IMR-90 (cell line): ENCODE measurements around the gene IGF2. TPM values are rescaled to one million over a fixed set of nuclear protein-coding genes. Genes with fewer than 3 reads are reported as not detected.

ENCODE experiments used
- ATAC-seq: fragments of 200-7000 bp; cut with Tn5 transposase; 2 replicates; pipeline ENCODE4 v1.9.1; 2020; ENCODE audit warnings: low read depth, mild to moderate bottlenecking, moderate library complexity
- BruUV-seq: library from RNA; stranded (reverse); fragments of 400-500 nt; replicated peaks from 2 replicates; lab custom pipeline; 2021; lab: Mats Ljungman, UMichigan
- CTCF ChIA-PET: fragments of 300-600 bp; formaldehyde crosslinking; extraction: SDS; loops from one replicate; lab custom pipeline; 2021; ENCODE audit warnings: antibody characterized with exemption; lab: Yijun Ruan, JAX
- POLR2A ChIA-PET: fragments of 300-600 bp; sonication (Branson Sonifier 250); formaldehyde crosslinking; loops from one replicate; lab custom pipeline; 2022; ENCODE audit warnings: antibody characterized with exemption; ENCODE audit not compliant: unreplicated experiment; lab: Charles Lee
- DNase-seq: peaks from one replicate; pipeline ENCODE4 v3.0.0; 2013
- H2AFZ ChIP-seq: replicated peaks from 2 replicates; pipeline ENCODE3; 2013; ENCODE audit warnings: low read length, mild to moderate bottlenecking; ENCODE audit not compliant: poor library complexity
- H2AK5ac ChIP-seq: 2 replicates; pipeline ENCODE4 v1.6.1; 2013; ENCODE audit warnings: low read depth, low read length, inconsistent platforms
- H2AK9ac ChIP-seq: replicated peaks from 2 replicates; pipeline ENCODE3; 2013; ENCODE audit warnings: mild to moderate bottlenecking, low read depth, low read length, moderate library complexity; ENCODE audit not compliant: poor library complexity
- H2BK120ac ChIP-seq: 2 replicates; pipeline ENCODE4 v1.6.1; 2013; ENCODE audit warnings: low read depth, low read length, inconsistent platforms
- H2BK15ac ChIP-seq: 3 replicates; pipeline ENCODE4 v1.6.1; 2013; ENCODE audit warnings: low read depth, low read length, inconsistent platforms
- H2BK20ac ChIP-seq: 2 replicates; pipeline ENCODE4 v1.6.1; 2013; ENCODE audit warnings: low read depth, mild to moderate bottlenecking, inconsistent platforms, low read length, moderate library complexity
- H2BK5ac ChIP-seq: 2 replicates; pipeline ENCODE4 v1.6.1; 2013; ENCODE audit warnings: mild to moderate bottlenecking, low read depth, low read length, inconsistent platforms; ENCODE audit not compliant: poor library complexity, severe bottlenecking
- H3K14ac ChIP-seq: replicated peaks from 2 replicates; pipeline ENCODE4 v1.6.1; 2013; ENCODE audit warnings: low read depth, low read length, inconsistent platforms
- H3K18ac ChIP-seq: 2 replicates; pipeline ENCODE4 v1.6.1; 2013; ENCODE audit warnings: low read depth, low read length, control low read depth
- H3K23ac ChIP-seq: 2 replicates; pipeline ENCODE4 v1.6.1; 2013; ENCODE audit warnings: low read depth, low read length, inconsistent platforms
- H3K27ac ChIP-seq: 2 replicates; pipeline ENCODE4 v1.5.1; 2013; ENCODE audit warnings: mild to moderate bottlenecking, control low read depth, low read length; ENCODE audit not compliant: insufficient read depth
- H3K27me3 ChIP-seq: 2 replicates; pipeline ENCODE4 v1.6.1; 2013; ENCODE audit warnings: low read length; ENCODE audit not compliant: control insufficient read depth, insufficient read depth
- H3K36me3 ChIP-seq: 2 replicates; pipeline ENCODE4 v1.6.1; 2013; ENCODE audit warnings: low read length, mixed read lengths; ENCODE audit not compliant: control insufficient read depth, insufficient read depth
- H3K4ac ChIP-seq: 2 replicates; pipeline ENCODE4 v1.6.1; 2013; ENCODE audit warnings: low read depth, low read length, inconsistent platforms
- H3K4me1 ChIP-seq: 2 replicates; pipeline ENCODE4 v1.6.1; 2013; ENCODE audit warnings: low read length, mixed read lengths; ENCODE audit not compliant: control insufficient read depth, insufficient read depth
- H3K4me2 ChIP-seq: 2 replicates; pipeline ENCODE4 v1.6.1; 2013; ENCODE audit warnings: low read depth, mild to moderate bottlenecking, control low read depth, low read length, moderate library complexity
- H3K4me3 ChIP-seq: 2 replicates; pipeline ENCODE4 v1.5.1; 2013; ENCODE audit warnings: low read depth, mild to moderate bottlenecking, control low read depth, low read length, moderate library complexity; ENCODE audit not compliant: insufficient read depth
- H3K56ac ChIP-seq: 2 replicates; pipeline ENCODE4 v1.6.1; 2013; ENCODE audit warnings: low read length, inconsistent platforms; ENCODE audit not compliant: insufficient read depth; ENCODE audit errors: extremely low read depth
- H3K79me1 ChIP-seq, 2 experiments: 2 replicates each; pipeline ENCODE4 v1.6.1; 2013; ENCODE audit warnings: low read length in 2 of 2, inconsistent platforms in 1 of 2, low read depth in 1 of 2
- H3K9ac ChIP-seq: 2 replicates; pipeline ENCODE4 v1.6.1; 2013; ENCODE audit warnings: low read depth, low read length, control low read depth
- H3K9me1 ChIP-seq: 2 replicates; pipeline ENCODE4 v1.6.1; 2013; ENCODE audit warnings: low read length, inconsistent platforms; ENCODE audit not compliant: insufficient read depth
- H3K9me3 ChIP-seq: 2 replicates; pipeline ENCODE4 v1.6.1; 2013; ENCODE audit warnings: low read length; ENCODE audit not compliant: control insufficient read depth, insufficient read depth
- H4K20me1 ChIP-seq: 2 replicates; pipeline ENCODE4 v1.6.1; 2013; ENCODE audit warnings: low read length, inconsistent platforms; ENCODE audit not compliant: insufficient read depth
- H4K5ac ChIP-seq: 2 replicates; pipeline ENCODE4 v1.6.1; 2013; ENCODE audit warnings: mild to moderate bottlenecking, low read depth, low read length, control low read depth
- H4K8ac ChIP-seq, 2 experiments: 2 replicates each; pipeline ENCODE4 v1.6.1; 2013; ENCODE audit warnings: low read depth in 2 of 2, low read length in 2 of 2, control low read depth in 1 of 2, inconsistent platforms in 1 of 2
- H4K91ac ChIP-seq: 2 replicates; pipeline ENCODE4 v1.6.1; 2013; ENCODE audit warnings: low read depth, low read length, inconsistent platforms; ENCODE audit not compliant: insufficient read depth
- BHLHE40 ChIP-seq: fragments of 150-350 bp; IDR thresholded peaks from 2 replicates; pipeline ENCODE4 v1.6.1; 2016; ENCODE audit warnings: mild to moderate bottlenecking, low read depth, low read length
- POLR2A ChIP-seq: IDR thresholded peaks from 2 replicates; pipeline ENCODE4 v1.6.1; 2012; ENCODE audit warnings: mild to moderate bottlenecking, low read depth, low read length
- WGBS, 2 experiments: methylation state at CpG; one replicate each; pipeline versions ENCODE4 v1.1.5 to v1.1.7; 2013; ENCODE audit warnings: missing lambda C conversion rate in 2 of 2; ENCODE audit not compliant: insufficient read length in 1 of 2; ENCODE audit errors: extremely low coverage in 2 of 2; 5-methylcytosine and 5-hydroxymethylcytosine counted together
- dilution Hi-C: fragments of 300-500 bp; cut with HindIII; formaldehyde crosslinking; loops from one replicate; pipeline ENCODE4 v1.14.3; 2018; ENCODE audit warnings: low sequenced_read_pairs; ENCODE audit not compliant: unreplicated experiment
- in situ Hi-C: fragments of 300-500 bp; cut with MboI; formaldehyde crosslinking; loops from 3 replicates; pipeline ENCODE4 v1.14.3; 2019; ENCODE audit warnings: low sequenced_read_pairs, inconsistent platforms, mixed read lengths
- intact Hi-C: fragments of 100-400 bp; cut with micrococcal nuclease; formaldehyde crosslinking; loops from 2 replicates; pipeline ENCODE4 v1.10.0; 2022
- polyA plus RNA-seq, 3 experiments: library from polyadenylated mRNA; depleted of rRNA; stranded (reverse); fragments of >200 nt; gene quantifications; 2 replicates each; pipeline ENCODE4 v1.2.3, GENCODE V29; 2012; ENCODE audit warnings: low replicate concordance in 1 of 3
- total RNA-seq: library from RNA; depleted of rRNA; stranded (reverse); fragments of >200 nt; gene quantifications from 2 replicates; pipeline ENCODE4 v1.2.3, GENCODE V29; 2012
- TF ChIP-seq, protein P1 (sequence below): conservative IDR thresholded peaks from 2 replicates; pipeline ENCODE4 v1.5.1; 2012; ENCODE audit warnings: mild to moderate bottlenecking, low read depth, low read length, improper control_type of control experiment

IGF2 gene
- total and polyA plus RNA-seq, 2 of the 4 experiments (the other 2 are of a cell fraction), result 2.3 to 21.8 TPM

DNA sequence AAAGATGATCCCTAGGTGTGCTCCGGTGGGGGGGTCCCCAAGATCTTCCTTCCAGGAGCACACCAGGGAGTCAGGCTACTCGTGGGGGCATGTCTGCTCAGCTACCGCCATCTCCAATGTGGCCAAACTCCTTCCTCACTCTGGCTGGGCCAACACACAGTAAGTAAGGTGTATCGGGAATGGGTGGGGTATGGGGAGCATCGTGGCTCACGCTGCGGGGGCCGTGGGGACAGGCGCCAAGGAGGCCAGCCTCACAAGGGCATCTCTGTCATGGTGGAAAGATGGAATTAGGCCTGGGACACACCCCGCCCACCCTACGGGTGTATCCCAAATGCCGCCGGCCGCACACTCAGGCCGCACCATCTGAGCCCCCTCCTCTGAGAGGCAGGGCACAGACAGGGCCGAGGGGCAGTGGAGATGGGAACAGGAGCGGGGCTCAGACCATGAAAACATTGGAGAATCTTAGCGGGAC lies 8.3 kb downstream of the IGF2 start:
- H3K23ac ChIP-seq, result no peak overlapping the region
- H3K9me1 ChIP-seq, result peaks cover 7% of the 10 kb centered on the region
- BruUV-seq, result no TSS peak
- no peak overlapping the region for H2BK20ac ChIP-seq
- H3K4ac ChIP-seq, result no peak overlapping the region
- ChIA-PET CTCF (no interaction called here), POLR2A (no interaction called here)
- H3K4me3 ChIP-seq, result no peak overlapping the region
- WGBS, 2 experiments, result 88% methylated on average over 9 of the region's 18 CpGs; no CpG with 5 or more reads in 1 of the 2 experiments
- peaks cover 14% of the 10 kb centered on the region for H4K20me1 ChIP-seq
- H3K79me1 ChIP-seq, result peaks cover 0 to 6% of the 10 kb centered on the region in 2 experiments; a peak in 2 of 4 replicates
- no peak overlapping the region for H2BK120ac ChIP-seq
- no peak for TF ChIP-seq POLR2A
- TF ChIP-seq, protein P1, sequence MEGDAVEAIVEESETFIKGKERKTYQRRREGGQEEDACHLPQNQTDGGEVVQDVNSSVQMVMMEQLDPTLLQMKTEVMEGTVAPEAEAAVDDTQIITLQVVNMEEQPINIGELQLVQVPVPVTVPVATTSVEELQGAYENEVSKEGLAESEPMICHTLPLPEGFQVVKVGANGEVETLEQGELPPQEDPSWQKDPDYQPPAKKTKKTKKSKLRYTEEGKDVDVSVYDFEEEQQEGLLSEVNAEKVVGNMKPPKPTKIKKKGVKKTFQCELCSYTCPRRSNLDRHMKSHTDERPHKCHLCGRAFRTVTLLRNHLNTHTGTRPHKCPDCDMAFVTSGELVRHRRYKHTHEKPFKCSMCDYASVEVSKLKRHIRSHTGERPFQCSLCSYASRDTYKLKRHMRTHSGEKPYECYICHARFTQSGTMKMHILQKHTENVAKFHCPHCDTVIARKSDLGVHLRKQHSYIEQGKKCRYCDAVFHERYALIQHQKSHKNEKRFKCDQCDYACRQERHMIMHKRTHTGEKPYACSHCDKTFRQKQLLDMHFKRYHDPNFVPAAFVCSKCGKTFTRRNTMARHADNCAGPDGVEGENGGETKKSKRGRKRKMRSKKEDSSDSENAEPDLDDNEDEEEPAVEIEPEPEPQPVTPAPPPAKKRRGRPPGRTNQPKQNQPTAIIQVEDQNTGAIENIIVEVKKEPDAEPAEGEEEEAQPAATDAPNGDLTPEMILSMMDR, result no peak
- TF ChIP-seq BHLHE40, result no peak
- H3K56ac ChIP-seq, result no peak overlapping the region
- H4K5ac ChIP-seq, result no peak overlapping the region
- H2AK5ac ChIP-seq, result no peak overlapping the region
- H3K9ac ChIP-seq, result no peak overlapping the region
- no peaks in the 10 kb centered on the region for H3K4me1 ChIP-seq
- no peak overlapping the region for H3K4me2 ChIP-seq
- H2BK15ac ChIP-seq, result no peak overlapping the region
- no peak overlapping the region for H3K27ac ChIP-seq
- H3K14ac ChIP-seq, result no peak overlapping the region
- intact Hi-C loops, result no loop called here
- H4K8ac ChIP-seq, result no peak overlapping the region
- no peak for DNase-seq
- H3K36me3 ChIP-seq, result peaks cover 2% of the 10 kb centered on the region; the same call in 1 of the 2 replicates
- in situ Hi-C loops, result no loop called here
- no peak overlapping the region for H2AFZ ChIP-seq
- no peak overlapping the region for H3K18ac ChIP-seq
- H3K27me3 ChIP-seq, result peaks cover 15% of the 10 kb centered on the region; the same call in 1 of the 2 replicates
- no peak overlapping the region for H2AK9ac ChIP-seq
- H4K91ac ChIP-seq, result no peak overlapping the region
- no peaks in the 10 kb centered on the region for H3K9me3 ChIP-seq
- no peak overlapping the region for H2BK5ac ChIP-seq
- no peak for ATAC-seq
- dilution Hi-C loops, result no loop called here
